PC-3 (cell line): Measurements from ENCODE around the gene DLX2. TPM values are rescaled to one million over a fixed set of nuclear protein-coding genes. Genes with fewer than 3 reads are reported as not detected.

Experiments used
- ATAC-seq: fragments of 200-7000 bp; cut with Tn5 transposase; 2 replicates; pipeline ENCODE4 v1.9.1; 2020; ENCODE audit warnings: mild to moderate bottlenecking, moderate library complexity
- BruUV-seq: library from RNA; stranded (reverse); fragments of 400-500 nt; replicated peaks from 2 replicates; lab custom pipeline; 2021; lab: Mats Ljungman, UMichigan
- CTCF ChIA-PET: fragments of 300-600 bp; sonication (Branson Sonifier 250); formaldehyde crosslinking; loops from one replicate; lab custom pipeline; 2022; ENCODE audit warnings: antibody characterized with exemption; lab: Charles Lee
- POLR2A ChIA-PET: fragments of 300-600 bp; sonication (Branson Sonifier 250); formaldehyde crosslinking; loops from one replicate; lab custom pipeline; 2022; ENCODE audit warnings: antibody characterized with exemption; ENCODE audit not compliant: unreplicated experiment; lab: Charles Lee
- DNase-seq: peaks from one replicate; pipeline ENCODE4 v3.0.0-alpha.2; 2015
- H2AFZ ChIP-seq: fragments of 300-600 bp; sonication (generic); 2 replicates; pipeline ENCODE4 v1.6.0; 2016; ENCODE audit warnings: antibody characterized with exemption, low read length
- H3F3A ChIP-seq: fragments of 300-600 bp; sonication (generic); one replicate; pipeline ENCODE4 v1.6.0; 2017; ENCODE audit warnings: antibody characterized with exemption, low read length, control low read depth, mild to moderate bottlenecking; ENCODE audit not compliant: unreplicated experiment
- H3K27ac ChIP-seq: fragments of 300-600 bp; sonication (generic); 2 replicates; pipeline ENCODE4 v1.5.1; 2016; ENCODE audit warnings: mild to moderate bottlenecking, low read length
- H3K27me3 ChIP-seq: fragments of 300-600 bp; sonication (generic); 2 replicates; pipeline ENCODE4 v1.6.1; 2016; ENCODE audit warnings: low read length, mixed read lengths
- H3K36me3 ChIP-seq: fragments of 300-600 bp; sonication (generic); 2 replicates; pipeline ENCODE4 v1.6.1; 2016; ENCODE audit warnings: low read depth, mixed run types, low read length, mixed read lengths
- H3K4me1 ChIP-seq: fragments of 300-600 bp; sonication (generic); 2 replicates; pipeline ENCODE4 v1.5.1; 2016; ENCODE audit warnings: low read length; ENCODE audit not compliant: insufficient read depth
- H3K4me2 ChIP-seq: fragments of 300-600 bp; sonication (generic); 2 replicates; pipeline ENCODE4 v1.6.0; 2016; ENCODE audit warnings: low read length
- H3K4me3 ChIP-seq: fragments of 300-600 bp; sonication (generic); 2 replicates; pipeline ENCODE4 v1.5.1; 2016; ENCODE audit warnings: mild to moderate bottlenecking, low read length, mixed read lengths
- H3K79me2 ChIP-seq: fragments of 300-600 bp; sonication (generic); 2 replicates; pipeline ENCODE4 v1.6.1; 2017; ENCODE audit warnings: low read length, mixed read lengths
- H3K9ac ChIP-seq: fragments of 300-600 bp; sonication (generic); 2 replicates; pipeline ENCODE4 v1.6.0; 2016; ENCODE audit warnings: mild to moderate bottlenecking, low read length
- H3K9me2 ChIP-seq: fragments of 300-600 bp; sonication (generic); replicated peaks from 2 replicates; pipeline ENCODE4 v1.6.1; 2016; ENCODE audit warnings: mixed run types, low read length, mixed read lengths
- H3K9me3 ChIP-seq: fragments of 300-600 bp; sonication (generic); 2 replicates; pipeline ENCODE4 v1.6.1; 2016; ENCODE audit warnings: low read length, mixed read lengths
- H4K20me1 ChIP-seq: fragments of 300-600 bp; sonication (generic); 2 replicates; pipeline ENCODE4 v1.6.1; 2016; ENCODE audit warnings: low read length, mixed read lengths
- EZH2 ChIP-seq: fragments of 300-600 bp; sonication (generic); IDR thresholded peaks from one replicate; pipeline ENCODE4 v1.6.1; 2017; ENCODE audit warnings: antibody characterized with exemption, mild to moderate bottlenecking, low read length; ENCODE audit not compliant: unreplicated experiment
- EZH2phosphoT487 ChIP-seq: fragments of 300-600 bp; sonication (generic); IDR thresholded peaks from 2 replicates; pipeline ENCODE4 v1.6.1; 2018; ENCODE audit warnings: mild to moderate bottlenecking, antibody characterized with exemption, low read length, borderline replicate concordance
- intact Hi-C: fragments of 100-400 bp; cut with micrococcal nuclease; formaldehyde crosslinking; loops from 2 replicates; pipeline ENCODE4 v1.9.0; 2023
- total RNA-seq: library from RNA; depleted of rRNA; stranded (reverse); fragments of >200 nt; gene quantifications from 2 replicates; pipeline ENCODE4 v1.2.3, GENCODE V29; 2014
- TF ChIP-seq, protein P1 (sequence below): fragments of 300-600 bp; sonication (generic); conservative IDR thresholded peaks from 2 replicates; pipeline ENCODE4 v1.5.1; 2017; ENCODE audit warnings: antibody characterized with exemption, low read depth, mild to moderate bottlenecking, low read length

The DLX2 gene
- total RNA-seq, 1 experiment from 2014 or later = 1.4 TPM

DNA sequence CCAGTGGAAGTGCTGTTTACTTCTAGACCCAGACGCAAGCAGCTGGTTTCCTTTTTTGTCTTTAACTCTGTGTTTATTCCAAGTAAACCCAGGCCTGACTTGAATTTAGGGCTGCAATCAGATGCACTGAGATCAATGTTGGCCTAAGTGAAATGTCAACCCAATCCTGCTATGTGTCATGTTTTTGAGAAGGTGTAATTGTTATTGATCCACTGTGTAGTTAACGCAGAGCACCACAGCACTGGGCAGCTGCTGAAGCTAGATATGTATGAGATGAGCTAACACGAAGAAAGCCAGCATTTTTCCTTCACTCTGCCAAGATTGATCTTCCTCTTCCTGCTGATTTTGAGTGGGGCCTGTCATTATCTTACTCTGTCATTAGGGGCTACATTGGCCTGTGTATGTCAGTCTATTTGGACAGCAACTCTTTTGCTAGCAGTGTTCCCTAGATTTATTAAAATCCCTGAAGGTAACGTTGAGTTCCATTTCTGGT lies 36.3 kb downstream of the DLX2 start:
- Histone ChIP-seq H3K4me2 (no peak overlapping the region), H3K9ac (no peak overlapping the region), H3K4me3 (no peak overlapping the region), H3K27me3 (no peaks in the 10 kb centered on the region), H3K36me3 (no peaks in the 10 kb centered on the region), H3K9me2 (no peaks in the 10 kb centered on the region), H3K4me1 (no peaks in the 10 kb centered on the region), H4K20me1 (no peaks in the 10 kb centered on the region), H2AFZ (no peak overlapping the region), H3K27ac (no peak overlapping the region), H3K9me3 (no peaks in the 10 kb centered on the region), H3K79me2 (no peaks in the 10 kb centered on the region), H3F3A (no peaks in the 10 kb centered on the region)
- no peak for DNase-seq
- POLR2A ChIA-PET = no interaction called here
- CTCF ChIA-PET = no interaction called here
- TF ChIP-seq EZH2phosphoT487 = no peak
- TF ChIP-seq, protein P1, sequence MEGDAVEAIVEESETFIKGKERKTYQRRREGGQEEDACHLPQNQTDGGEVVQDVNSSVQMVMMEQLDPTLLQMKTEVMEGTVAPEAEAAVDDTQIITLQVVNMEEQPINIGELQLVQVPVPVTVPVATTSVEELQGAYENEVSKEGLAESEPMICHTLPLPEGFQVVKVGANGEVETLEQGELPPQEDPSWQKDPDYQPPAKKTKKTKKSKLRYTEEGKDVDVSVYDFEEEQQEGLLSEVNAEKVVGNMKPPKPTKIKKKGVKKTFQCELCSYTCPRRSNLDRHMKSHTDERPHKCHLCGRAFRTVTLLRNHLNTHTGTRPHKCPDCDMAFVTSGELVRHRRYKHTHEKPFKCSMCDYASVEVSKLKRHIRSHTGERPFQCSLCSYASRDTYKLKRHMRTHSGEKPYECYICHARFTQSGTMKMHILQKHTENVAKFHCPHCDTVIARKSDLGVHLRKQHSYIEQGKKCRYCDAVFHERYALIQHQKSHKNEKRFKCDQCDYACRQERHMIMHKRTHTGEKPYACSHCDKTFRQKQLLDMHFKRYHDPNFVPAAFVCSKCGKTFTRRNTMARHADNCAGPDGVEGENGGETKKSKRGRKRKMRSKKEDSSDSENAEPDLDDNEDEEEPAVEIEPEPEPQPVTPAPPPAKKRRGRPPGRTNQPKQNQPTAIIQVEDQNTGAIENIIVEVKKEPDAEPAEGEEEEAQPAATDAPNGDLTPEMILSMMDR = no peak
- TF ChIP-seq EZH2 = no peak
- intact Hi-C loops = no loop called here
- ATAC-seq = no peak
- no TSS peak for BruUV-seq

- POLR2A ChIA-PET = no interaction called here
- CTCF ChIA-PET = no interaction called here
- intact Hi-C loops = no loop called here
Measured at GRCh38 chr2:172065111-172065510, 37.6 kb downstream of the DLX2 start.

DNA sequence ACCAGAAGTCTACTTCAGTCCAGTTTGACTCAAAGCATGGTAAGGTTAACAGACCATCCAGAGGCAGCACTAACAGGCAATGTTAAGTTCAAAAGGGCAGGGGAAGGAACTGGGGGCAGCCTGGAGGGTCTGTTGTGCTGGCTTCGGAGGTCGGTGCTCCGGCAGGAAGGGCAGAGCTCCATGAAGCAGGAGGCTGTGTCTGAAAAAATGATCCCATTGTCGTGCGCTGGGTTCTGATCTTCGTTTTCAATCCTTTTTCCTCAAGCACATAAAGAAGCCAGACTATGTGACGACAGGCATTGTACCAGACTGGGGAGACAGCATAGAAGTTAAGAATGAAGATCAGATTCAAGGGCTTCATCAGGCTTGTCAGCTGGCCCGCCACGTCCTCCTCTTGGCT lies 39.3 kb downstream of the DLX2 start:
- TF ChIP-seq, protein P1 = no peak
- TF ChIP-seq EZH2 (no peak), EZH2phosphoT487 (no peak)
- no peaks in the 10 kb centered on the region for H3K27me3 ChIP-seq
- H3K9me2 ChIP-seq = no peaks in the 10 kb centered on the region
- no peaks in the 10 kb centered on the region for H3K4me1 ChIP-seq
- H3K4me3 ChIP-seq = no peak overlapping the region
- intact Hi-C loops = no loop called here
- H3K4me2 ChIP-seq = no peak overlapping the region
- no peak overlapping the region for H3K9ac ChIP-seq
- no peaks in the 10 kb centered on the region for H3K79me2 ChIP-seq
- H3K27ac ChIP-seq = no peak overlapping the region
- CTCF ChIA-PET = no interaction called here
- no peak for ATAC-seq
- H4K20me1 ChIP-seq = no peaks in the 10 kb centered on the region
- DNase-seq = no peak
- H3K9me3 ChIP-seq = no peaks in the 10 kb centered on the region
- no TSS peak for BruUV-seq
- no peaks in the 10 kb centered on the region for H3F3A ChIP-seq
- H3K36me3 ChIP-seq = no peaks in the 10 kb centered on the region
- POLR2A ChIA-PET = interaction anchor here (0.6 kb wide), 1 partner anchor 85 kb away, joined by 3 read pairs; no protein-coding TSS in a partner anchor
- H2AFZ ChIP-seq = no peak overlapping the region

More at GRCh38 chr2:172065111-172065510, 37.6 kb downstream of the DLX2 start:
- H4K20me1 ChIP-seq = no peaks in the 10 kb centered on the region
- TF ChIP-seq EZH2 = no peak
- TF ChIP-seq, protein P1 = no peak
- no peak for TF ChIP-seq EZH2phosphoT487
- no peak overlapping the region for H3K27ac ChIP-seq
- no peaks in the 10 kb centered on the region for H3F3A ChIP-seq
- BruUV-seq = no TSS peak
- no peak overlapping the region for H3K9ac ChIP-seq
- DNase-seq = no peak
- H2AFZ ChIP-seq = no peak overlapping the region
- H3K9me3 ChIP-seq = no peaks in the 10 kb centered on the region
- H3K4me1 ChIP-seq = no peaks in the 10 kb centered on the region
- H3K4me3 ChIP-seq = no peak overlapping the region
- no peaks in the 10 kb centered on the region for H3K9me2 ChIP-seq
- H3K79me2 ChIP-seq = no peaks in the 10 kb centered on the region
- ATAC-seq = no peak
- H3K36me3 ChIP-seq = no peaks in the 10 kb centered on the region
- no peak overlapping the region for H3K4me2 ChIP-seq
- no peaks in the 10 kb centered on the region for H3K27me3 ChIP-seq
